H1 (cell line): ENCODE measurements around the gene SASH3. TPM values are rescaled to one million over a fixed set of nuclear protein-coding genes. Genes with fewer than 3 reads are reported as not detected.

ENCODE experiments used
- CTCF ChIA-PET: fragments of 300-600 bp; sonication (Branson Sonifier 250); formaldehyde crosslinking; loops from one replicate; lab custom pipeline; 2021; ENCODE audit not compliant: partially characterized antibody; lab: Charles Lee
- POLR2A ChIA-PET: fragments of 300-600 bp; sonication (Branson Sonifier 250); formaldehyde crosslinking; loops from one replicate; lab custom pipeline; 2021; ENCODE audit warnings: inconsistent platforms; ENCODE audit not compliant: partially characterized antibody; lab: Charles Lee
- DNase-seq, 2 experiments: peaks; one replicate each; pipeline versions ENCODE4 v3.0.0 to v3.0.0-alpha.2; 2010 to 2022; ENCODE audit warnings: low spot score in 2 of 2, low read depth in 1 of 2, mixed read lengths in 1 of 2
- FAIRE-seq: peaks from 2 replicates; lab custom pipeline; 2011; peaks lifted over from hg19 to GRCh38; lab: Jason Lieb, UNC
- H2AFZ ChIP-seq: 2 replicates; pipeline ENCODE4 v1.8.1; 2012; ENCODE audit warnings: low read length, inconsistent platforms
- H2AK5ac ChIP-seq: 2 replicates; pipeline ENCODE4 v1.6.1; 2013; ENCODE audit warnings: low read depth, low read length
- H2BK120ac ChIP-seq: replicated peaks from 2 replicates; pipeline ENCODE3; 2013; ENCODE audit warnings: low read depth, low read length, inconsistent platforms
- H2BK12ac ChIP-seq: 2 replicates; pipeline ENCODE4 v1.6.1; 2013; ENCODE audit warnings: low read depth, low read length
- H2BK15ac ChIP-seq: 2 replicates; pipeline ENCODE4 v1.6.1; 2013; ENCODE audit warnings: low read length
- H2BK20ac ChIP-seq: 2 replicates; pipeline ENCODE4 v1.6.1; 2013; ENCODE audit warnings: low read length
- H2BK5ac ChIP-seq: 2 replicates; pipeline ENCODE4 v1.6.1; 2013; ENCODE audit warnings: low read depth, low read length
- H3K14ac ChIP-seq: 2 replicates; pipeline ENCODE4 v1.6.1; 2013; ENCODE audit warnings: inconsistent platforms; ENCODE audit not compliant: insufficient read length
- H3K18ac ChIP-seq: 2 replicates; pipeline ENCODE4 v1.6.1; 2013; ENCODE audit warnings: low read length; ENCODE audit errors: extremely low read depth
- H3K23ac ChIP-seq: 2 replicates; pipeline ENCODE4 v1.6.1; 2013; ENCODE audit warnings: inconsistent platforms; ENCODE audit not compliant: insufficient read length
- H3K23me2 ChIP-seq: 2 replicates; pipeline ENCODE4 v1.6.1; 2013; ENCODE audit warnings: low read depth, low read length
- H3K27ac ChIP-seq: 2 replicates; pipeline ENCODE4 v1.6.1; 2011; ENCODE audit warnings: low read depth, low read length, inconsistent platforms
- H3K27me3 ChIP-seq, 4 experiments: replicated peaks in 1 of 4; 1 replicate in 1 of 4; 2 replicates in 3 of 4; pipeline versions ENCODE4 v1.6.1 to v1.8.1; 2011 to 2013; ENCODE audit warnings: low read length in 3 of 4, mild to moderate bottlenecking in 3 of 4, inconsistent platforms in 2 of 4, mixed read lengths in 2 of 4, moderate library complexity in 1 of 4; ENCODE audit not compliant: control insufficient read depth in 3 of 4, insufficient read depth in 3 of 4; ENCODE audit errors: extremely low read depth in 1 of 4
- H3K36me3 ChIP-seq, 4 experiments: 2 replicates each; pipeline versions ENCODE4 v1.6.1 to v1.8.1; 2011 to 2013; ENCODE audit warnings: mild to moderate bottlenecking in 4 of 4, low read length in 3 of 4, moderate library complexity in 2 of 4, control low read depth in 1 of 4, inconsistent platforms in 1 of 4; ENCODE audit not compliant: insufficient read depth in 4 of 4, control insufficient read depth in 2 of 4
- H3K4ac ChIP-seq: replicated peaks from 2 replicates; pipeline ENCODE3; 2013; ENCODE audit warnings: low read length, low read depth, mixed read lengths, inconsistent platforms; ENCODE audit not compliant: insufficient read length
- H3K4me1 ChIP-seq, 4 experiments: replicated peaks in 1 of 4; 1 replicate in 1 of 4; 2 replicates in 3 of 4; pipeline versions ENCODE4 v1.6.1 to v1.8.1; 2011 to 2013; ENCODE audit warnings: low read length in 3 of 4, inconsistent platforms in 2 of 4, mixed read lengths in 1 of 4; ENCODE audit not compliant: insufficient read depth in 4 of 4, control insufficient read depth in 3 of 4
- H3K4me2 ChIP-seq, 2 experiments: 2 replicates each; pipeline versions ENCODE4 v1.6.1 to v1.8.1; 2011 to 2013; ENCODE audit warnings: low read depth in 2 of 2, low read length in 2 of 2, control low read depth in 1 of 2, inconsistent platforms in 1 of 2, mild to moderate bottlenecking in 1 of 2; ENCODE audit not compliant: insufficient read depth in 1 of 2
- H3K4me3 ChIP-seq, 4 experiments: fragments of 200-600, 300-600 bp in 1 of 4; sonication (generic), shearing (Covaris generic), sonication (Bioruptor Twin) in 1 of 4; 2 replicates each; pipeline versions ENCODE4 v1.5.1 to v1.8.1; 2011 to 2016; ENCODE audit warnings: low read length in 4 of 4, low read depth in 3 of 4, control low read depth in 2 of 4, inconsistent platforms in 2 of 4, mild to moderate bottlenecking in 2 of 4, mixed read lengths in 1 of 4, moderate library complexity in 1 of 4; ENCODE audit not compliant: insufficient read depth in 2 of 4; ENCODE audit errors: extremely low read depth in 1 of 4
- H3K56ac ChIP-seq: replicated peaks from 2 replicates; pipeline ENCODE3; 2013; ENCODE audit warnings: low read depth, mild to moderate bottlenecking, mixed read lengths, low read length, inconsistent platforms; ENCODE audit not compliant: insufficient read length
- H3K79me1 ChIP-seq: 2 replicates; pipeline ENCODE4 v1.6.1; 2013; ENCODE audit warnings: low read depth, low read length, control low read depth
- H3K79me2 ChIP-seq, 2 experiments: 2 replicates each; pipeline versions ENCODE4 v1.6.1 to v1.8.1; 2012 to 2013; ENCODE audit warnings: low read length in 2 of 2, mild to moderate bottlenecking in 2 of 2, inconsistent platforms in 1 of 2; ENCODE audit not compliant: insufficient read depth in 2 of 2, control insufficient read depth in 1 of 2
- H3K9ac ChIP-seq, 4 experiments: replicated peaks in 1 of 4; 1 replicate in 1 of 4; 2 replicates in 3 of 4; pipeline versions ENCODE4 v1.6.1 to v1.8.1; 2011 to 2013; ENCODE audit warnings: low read depth in 3 of 4, low read length in 3 of 4, control low read depth in 2 of 4, mild to moderate bottlenecking in 2 of 4, moderate library complexity in 2 of 4, inconsistent platforms in 1 of 4; ENCODE audit errors: extremely low read depth in 1 of 4
- H3K9me3 ChIP-seq, 2 experiments: 2 replicates each; pipeline versions ENCODE4 v1.6.1 to v1.8.1; 2012 to 2013; ENCODE audit warnings: mild to moderate bottlenecking in 2 of 2, moderate library complexity in 2 of 2, control low read depth in 1 of 2, inconsistent platforms in 1 of 2, low read depth in 1 of 2, low read length in 1 of 2, mixed read lengths in 1 of 2; ENCODE audit not compliant: insufficient read depth in 2 of 2
- H4K20me1 ChIP-seq, 2 experiments: replicated peaks in 1 of 2; 2 replicates each; pipeline versions ENCODE3 to v1.8.1; 2011 to 2013; ENCODE audit warnings: inconsistent platforms in 2 of 2, low read length in 2 of 2, mild to moderate bottlenecking in 1 of 2; ENCODE audit not compliant: insufficient read depth in 2 of 2, control insufficient read depth in 1 of 2
- H4K5ac ChIP-seq: 2 replicates; pipeline ENCODE4 v1.6.1; 2013; ENCODE audit warnings: low read length, low read depth, mixed read lengths, inconsistent platforms; ENCODE audit not compliant: insufficient read length
- H4K8ac ChIP-seq: 2 replicates; pipeline ENCODE4 v1.8.0; 2013; ENCODE audit warnings: mild to moderate bottlenecking, moderate library complexity, low read length, inconsistent platforms; ENCODE audit not compliant: insufficient read depth; ENCODE audit errors: extremely low read depth
- H4K91ac ChIP-seq: replicated peaks from 2 replicates; pipeline ENCODE3; 2013; ENCODE audit warnings: low read length, mixed read lengths, inconsistent platforms; ENCODE audit not compliant: insufficient read length
- SIX5 ChIP-seq: IDR thresholded peaks from 2 replicates; pipeline ENCODE4 v1.6.1; 2011; ENCODE audit warnings: mild to moderate bottlenecking, low read depth, low read length
- SP1 ChIP-seq: IDR thresholded peaks from 2 replicates; pipeline ENCODE4 v1.6.1; 2011; ENCODE audit warnings: low read depth, low read length
- SP4 ChIP-seq: IDR thresholded peaks from 2 replicates; pipeline ENCODE4 v1.6.1; 2012; ENCODE audit warnings: low read length, inconsistent platforms
- WGBS, 2 experiments: shearing (Covaris generic) in 1 of 2; methylation state at CpG; one replicate each; pipeline versions ENCODE4 v1.1.6 to v1.1.7; 2013 to 2015; ENCODE audit warnings: low lambda C conversion rate in 2 of 2, mixed read lengths in 2 of 2, inconsistent platforms in 1 of 2, low coverage in 1 of 2, missing lambda C conversion rate in 1 of 2; ENCODE audit not compliant: insufficient replicate concordance in 2 of 2, insufficient coverage in 1 of 2, insufficient read length in 1 of 2; ENCODE audit errors: extremely low coverage in 1 of 2, missing lambda C conversion rate in 1 of 2; 5-methylcytosine and 5-hydroxymethylcytosine counted together
- polyA plus RNA-seq, 7 experiments: library from polyadenylated mRNA; depleted of rRNA in 3 of 7; stranded (reverse) in 5 of 7; unstranded in 2 of 7; fragments of >200 nt in 5 of 7; fragments of 200-250 nt in 2 of 7; gene quantifications; 1 replicate in 5 of 7; 2 replicates in 1 of 7; 4 replicates in 1 of 7; pipeline versions ENCODE4 v1.2.1 to v1.2.3, GENCODE V29; 2011 to 2013; ENCODE audit warnings: missing spikeins in 2 of 7, mixed read lengths in 2 of 7
- total RNA-seq: library from RNA; stranded (reverse); fragmentation: NEBNext Ultra II Directional; extraction: Animal tissue kit (Norgen Biotek cat#: 25700); gene quantifications from 2 replicates; pipeline ENCODE4 v1.2.1, GENCODE V29; 2021

The SASH3 gene
- total and polyA plus RNA-seq, 2 of the 8 experiments (the other 6 are each of a cell fraction or from before 2014, with no cell fraction given): not detected

DNA sequence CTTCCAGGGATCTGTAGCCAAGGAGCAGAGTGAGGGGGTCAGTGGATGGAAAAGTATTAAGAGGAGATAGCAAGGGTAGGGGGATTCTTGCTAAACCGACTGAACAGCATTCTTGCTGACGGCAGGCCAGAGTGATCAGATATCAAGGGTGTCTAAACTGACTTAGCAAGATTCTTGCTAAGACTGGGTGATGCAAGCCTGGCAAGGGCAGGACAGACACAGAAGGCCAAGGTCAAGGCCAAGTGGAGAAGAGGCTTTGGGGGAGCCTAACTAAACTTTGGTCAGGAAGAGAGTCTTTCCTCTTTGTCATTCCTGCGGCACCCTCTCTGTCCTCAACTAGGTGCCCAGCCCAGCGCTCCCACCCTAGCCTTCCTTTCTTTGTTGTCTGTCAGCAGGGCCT, 40.2 kb upstream of the SASH3 start:
- H3K79me1 ChIP-seq: no peaks in the 10 kb centered on the region
- H4K8ac ChIP-seq: no peak overlapping the region
- peak; percentile 65 for FAIRE-seq
- POLR2A ChIA-PET: no interaction called here
- H3K36me3 ChIP-seq: no peaks in the 10 kb centered on the region
- no peak overlapping the region for H3K27ac ChIP-seq
- no peak for DNase-seq
- H2AFZ ChIP-seq: no peak overlapping the region
- peak overlapping the region; percentile 60; the same call in 1 of the 2 replicates for H2BK12ac ChIP-seq
- no peak overlapping the region for H3K9ac ChIP-seq
- H2BK20ac ChIP-seq: no peak overlapping the region
- no peak overlapping the region for H3K18ac ChIP-seq
- H3K14ac ChIP-seq: no peak overlapping the region
- H4K5ac ChIP-seq: no peak overlapping the region
- H2BK15ac ChIP-seq: no peak overlapping the region
- H3K4me3 ChIP-seq: no peak overlapping the region
- no peak overlapping the region for H2AK5ac ChIP-seq
- WGBS, 2 experiments: 69% methylated on average over 4 of the region's 4 CpGs; no CpG with 5 or more reads in 1 of the 2 experiments
- no peaks in the 10 kb centered on the region for H3K9me3 ChIP-seq
- peaks cover 0 to 10% (median 4%) of the 10 kb centered on the region in 4 experiments; a peak in 4 of 7 replicates for H3K4me1 ChIP-seq
- H3K23me2 ChIP-seq: no peaks in the 10 kb centered on the region
- TF ChIP-seq SIX5: no peak
- TF ChIP-seq SP1: 0 out of 2 replicates have a peak, but pooled peaks have one; percentile 12
- TF ChIP-seq SP4: no peak
- H3K79me2 ChIP-seq: no peaks in the 10 kb centered on the region
- H4K91ac ChIP-seq: peak overlapping the region; percentile 88
- no peak overlapping the region for H3K56ac ChIP-seq
- H3K4me2 ChIP-seq: no peak overlapping the region; a peak in 1 of 4 replicates
- H3K27me3 ChIP-seq: no peaks in the 10 kb centered on the region; a peak in 1 of 7 replicates
- no peak overlapping the region for H3K23ac ChIP-seq
- H4K20me1 ChIP-seq: no peaks in the 10 kb centered on the region
- no peak overlapping the region for H2BK5ac ChIP-seq
- H2BK120ac ChIP-seq: no peak overlapping the region
- CTCF ChIA-PET: interaction anchor here (1.9 kb wide), 1 partner anchor 13 kb away, joined by 8 read pairs; no protein-coding TSS in a partner anchor
- H3K4ac ChIP-seq: no peak overlapping the region
